ENCODE results near the gene DDX49.

Gene DDX49

GRCh38 chr19:18975869-18976268 is 56.4 kb downstream of the DDX49 start:
- no peak for DNase-seq (ENCODE audit: low spot score)
